ENCODE data around the gene ATE1.
"Not testable (repeated sequence)": the region's sequence is repeated elsewhere in the genome, so short reads cannot be mapped to it uniquely, and the experiment has no call there.

The ATE1 gene

GRCh38 chr10:121927841-121928527, at the start of gene ATE1:
Gene ATE1 (minus strand): TSS chr10:121928031. CDS start chr10:121927949, 82 bp downstream.
- TF ChIP-seq, protein P1, sequence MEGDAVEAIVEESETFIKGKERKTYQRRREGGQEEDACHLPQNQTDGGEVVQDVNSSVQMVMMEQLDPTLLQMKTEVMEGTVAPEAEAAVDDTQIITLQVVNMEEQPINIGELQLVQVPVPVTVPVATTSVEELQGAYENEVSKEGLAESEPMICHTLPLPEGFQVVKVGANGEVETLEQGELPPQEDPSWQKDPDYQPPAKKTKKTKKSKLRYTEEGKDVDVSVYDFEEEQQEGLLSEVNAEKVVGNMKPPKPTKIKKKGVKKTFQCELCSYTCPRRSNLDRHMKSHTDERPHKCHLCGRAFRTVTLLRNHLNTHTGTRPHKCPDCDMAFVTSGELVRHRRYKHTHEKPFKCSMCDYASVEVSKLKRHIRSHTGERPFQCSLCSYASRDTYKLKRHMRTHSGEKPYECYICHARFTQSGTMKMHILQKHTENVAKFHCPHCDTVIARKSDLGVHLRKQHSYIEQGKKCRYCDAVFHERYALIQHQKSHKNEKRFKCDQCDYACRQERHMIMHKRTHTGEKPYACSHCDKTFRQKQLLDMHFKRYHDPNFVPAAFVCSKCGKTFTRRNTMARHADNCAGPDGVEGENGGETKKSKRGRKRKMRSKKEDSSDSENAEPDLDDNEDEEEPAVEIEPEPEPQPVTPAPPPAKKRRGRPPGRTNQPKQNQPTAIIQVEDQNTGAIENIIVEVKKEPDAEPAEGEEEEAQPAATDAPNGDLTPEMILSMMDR (conservative IDR thresholded peaks at IDR 0.05) = no peak
- TF ChIP-seq ZFX (IDR thresholded peaks at IDR 0.05) = peak; percentile 93
- H3K27ac ChIP-seq = peak within 1 kb of the TSS; percentile 98

DNA sequence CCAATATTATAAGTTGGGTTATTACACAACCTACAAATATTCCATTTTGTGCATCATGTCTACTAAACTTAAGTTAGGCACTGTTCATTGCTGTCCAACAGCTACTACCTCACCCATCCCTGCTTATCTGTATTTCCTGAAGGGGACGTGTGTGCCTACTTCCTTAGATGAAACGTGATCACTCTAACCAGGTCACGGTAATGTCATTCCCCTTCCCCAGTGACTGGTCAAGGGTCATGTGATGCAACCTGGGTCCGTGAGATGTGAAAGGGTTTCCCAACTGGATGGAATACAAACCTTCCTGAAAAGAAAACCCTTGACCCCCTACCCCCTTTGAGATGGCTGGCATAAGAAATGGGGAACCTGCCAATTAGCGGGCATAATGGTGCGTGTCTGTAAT, 48.8 kb upstream of the ATE1 start:
- TF ChIP-seq ZFX (IDR thresholded peaks at IDR 0.05) = no peak
- TF ChIP-seq, protein P1 (conservative IDR thresholded peaks at IDR 0.05) = no peak
- no peak overlapping the region for H3K27ac ChIP-seq

DNA sequence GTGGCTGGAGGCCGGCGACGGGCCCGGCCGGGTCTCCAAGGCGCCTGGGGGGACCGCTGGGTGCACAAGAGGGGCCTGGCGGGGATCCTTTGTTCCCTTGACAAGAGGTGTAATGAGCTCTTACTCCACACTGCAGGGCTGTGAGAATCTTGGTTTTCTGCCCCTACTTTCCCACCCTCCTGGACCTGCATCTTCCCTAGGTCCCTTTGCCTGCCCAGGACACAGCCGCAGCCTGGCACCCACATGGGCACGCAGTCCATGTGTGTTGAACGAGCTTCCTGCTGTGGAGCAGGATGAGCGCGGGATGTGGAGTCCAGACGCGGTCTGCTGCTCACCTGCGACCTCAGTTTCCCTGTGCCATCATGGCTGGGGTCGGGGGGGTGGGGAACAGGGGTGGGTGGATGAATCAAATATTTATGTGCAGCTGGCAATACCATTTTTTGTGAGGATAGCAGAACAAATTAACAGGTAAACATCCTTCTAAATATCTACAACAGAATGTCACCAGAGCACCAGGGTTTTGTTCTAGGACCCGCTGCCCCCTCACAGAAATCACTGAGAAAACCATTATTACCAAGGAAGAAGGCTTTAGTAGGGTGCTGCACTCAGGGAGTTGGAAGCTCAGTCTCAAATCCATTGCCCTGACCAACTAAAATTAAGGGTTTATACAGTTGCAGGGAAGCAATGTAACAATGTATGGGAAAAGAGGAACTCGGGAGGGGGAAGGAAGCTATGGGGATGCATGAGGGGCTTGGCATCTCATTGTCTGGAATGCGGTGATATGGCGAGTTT, 47.7 kb upstream of the ATE1 start:
- H3K27ac ChIP-seq = peak overlapping the region; percentile 94
- no peak for TF ChIP-seq ZFX (IDR thresholded peaks at IDR 0.05)
- TF ChIP-seq, protein P1 (conservative IDR thresholded peaks at IDR 0.05) = peak; percentile 70

- H3K27ac ChIP-seq = peak within 1 kb of the TSS; percentile 94
- TF ChIP-seq, protein P1 (conservative IDR thresholded peaks at IDR 0.05) = peak; percentile 93; the same call in 1 of the 2 replicates
- peak; percentile 98 for TF ChIP-seq ZFX (IDR thresholded peaks at IDR 0.05)
These were observed 46.9 kb upstream of the ATE1 start, which contains the start of gene NSMCE4A for GRCh38 chr10:121974535-121975294. Gene NSMCE4A (minus strand): TSS chr10:121975217. CDS start chr10:121975165, 52 bp downstream.

DNA sequence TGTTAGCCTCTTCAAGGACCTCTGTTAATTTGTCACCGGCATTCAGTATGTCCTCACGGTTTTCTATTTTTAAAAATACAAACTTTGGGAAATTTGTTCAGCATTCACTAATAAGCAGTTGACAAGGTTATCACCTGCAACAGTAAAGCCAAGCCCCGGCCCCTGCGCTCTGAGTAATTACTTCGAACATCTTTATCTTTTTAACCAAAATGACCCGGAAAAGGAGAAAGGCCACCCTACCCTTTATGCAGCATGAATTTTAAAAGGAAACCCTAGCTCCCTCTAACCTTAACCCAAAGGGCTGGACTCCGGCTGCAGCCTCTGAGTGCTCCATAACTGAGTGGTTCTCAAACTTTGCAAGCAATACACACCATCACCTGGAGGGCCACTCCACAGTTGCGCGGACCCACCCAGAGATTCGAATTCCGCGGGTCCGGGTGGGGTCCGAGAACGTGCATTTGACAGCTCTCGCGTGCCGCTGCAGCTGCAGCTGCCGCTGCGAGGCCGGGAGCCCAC, 46.2 kb upstream of the ATE1 start:
- no peak for TF ChIP-seq ZFX (IDR thresholded peaks at IDR 0.05)
- TF ChIP-seq, protein P1 (conservative IDR thresholded peaks at IDR 0.05) = no peak
- H3K27ac ChIP-seq = peak overlapping the region; percentile 94

GRCh38 chr10:121969086-121969485, 41.3 kb upstream of the ATE1 start:
- not testable (repeated sequence) for H3K27ac ChIP-seq

- TF ChIP-seq ZFX (IDR thresholded peaks at IDR 0.05) = no peak
- TF ChIP-seq, protein P1 (conservative IDR thresholded peaks at IDR 0.05) = no peak
- H3K27ac ChIP-seq = no peak overlapping the region
These were observed 38.2 kb upstream of the ATE1 start for GRCh38 chr10:121965996-121966395.
